ENCODE measurements around the gene PKP3. TPM values are rescaled to one million over a fixed set of nuclear protein-coding genes. Genes with fewer than 3 reads are reported as not detected.

PKP3 gene
- total and polyA plus RNA-seq, 2 donors (not counting 1 experiment from before 2014, with no cell fraction given), result 0.78 TPM; not detected in 1

GRCh38 chr11:406796-407650 lies 13.0 kb downstream of the PKP3 start:
- TF ChIP-seq EZH2 (IDR thresholded peaks at IDR 0.05; ENCODE audit: borderline replicate concordance, insufficient read depth, low read depth, low read length, poor library complexity, severe bottlenecking), result no peak
- TF ChIP-seq, protein P1, sequence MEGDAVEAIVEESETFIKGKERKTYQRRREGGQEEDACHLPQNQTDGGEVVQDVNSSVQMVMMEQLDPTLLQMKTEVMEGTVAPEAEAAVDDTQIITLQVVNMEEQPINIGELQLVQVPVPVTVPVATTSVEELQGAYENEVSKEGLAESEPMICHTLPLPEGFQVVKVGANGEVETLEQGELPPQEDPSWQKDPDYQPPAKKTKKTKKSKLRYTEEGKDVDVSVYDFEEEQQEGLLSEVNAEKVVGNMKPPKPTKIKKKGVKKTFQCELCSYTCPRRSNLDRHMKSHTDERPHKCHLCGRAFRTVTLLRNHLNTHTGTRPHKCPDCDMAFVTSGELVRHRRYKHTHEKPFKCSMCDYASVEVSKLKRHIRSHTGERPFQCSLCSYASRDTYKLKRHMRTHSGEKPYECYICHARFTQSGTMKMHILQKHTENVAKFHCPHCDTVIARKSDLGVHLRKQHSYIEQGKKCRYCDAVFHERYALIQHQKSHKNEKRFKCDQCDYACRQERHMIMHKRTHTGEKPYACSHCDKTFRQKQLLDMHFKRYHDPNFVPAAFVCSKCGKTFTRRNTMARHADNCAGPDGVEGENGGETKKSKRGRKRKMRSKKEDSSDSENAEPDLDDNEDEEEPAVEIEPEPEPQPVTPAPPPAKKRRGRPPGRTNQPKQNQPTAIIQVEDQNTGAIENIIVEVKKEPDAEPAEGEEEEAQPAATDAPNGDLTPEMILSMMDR (IDR thresholded peaks at IDR 0.05), result no peak
- Histone ChIP-seq H3K36me3 (replicated peaks in 1 of 2; ENCODE audit: control extremely low read depth in 1 of 2, control insufficient read depth in 1 of 2, extremely low read depth in 1 of 2, insufficient read depth in 2 of 2, low read length in 1 of 2) (no peaks in the 10 kb centered on the region), H3K4me3 (ENCODE audit: control extremely low read depth in 1 of 5, extremely low read depth in 1 of 5, insufficient read depth in 1 of 5, low read depth in 2 of 5, low read length in 4 of 5) (peak overlapping the region in 4 of 5 experiments; percentile 40 to 63 (median 54)), H2AFZ (ENCODE audit: insufficient read depth, low read depth, low read length, poor library complexity, severe bottlenecking) (peak overlapping the region; percentile 68), H3K9me3 (ENCODE audit: control extremely low read depth in 1 of 3, control insufficient read depth in 2 of 3, insufficient read depth in 1 of 3, low read length in 2 of 3) (peaks cover 0 to 6% (median 0%) of the 10 kb centered on the region in 3 donors), H4K20me1 (ENCODE audit: control insufficient read depth, insufficient read depth, low read length, poor library complexity, severe bottlenecking) (peaks cover 10% of the 10 kb centered on the region), H3K27ac (ENCODE audit: low read length in 2 of 2) (peak overlapping the region; percentile 25 to 67), H3K9ac (ENCODE audit: low read length) (peak overlapping the region; percentile 71), H3K4me1 (ENCODE audit: control insufficient read depth in 2 of 2, insufficient read depth in 2 of 2, low read length in 2 of 2) (peaks cover 7 to 19% of the 10 kb centered on the region in 2 donors), H3K4me2 (replicated peaks; ENCODE audit: low read depth, low read length, poor library complexity, severe bottlenecking) (peak overlapping the region; percentile 97), H3K27me3 (replicated peaks in 1 of 4; ENCODE audit: control extremely low read depth in 1 of 4, control insufficient read depth in 3 of 4, insufficient read depth in 4 of 4, low read length in 3 of 4) (peaks cover 0 to 11% (median 0%) of the 10 kb centered on the region in 4 experiments), H3K79me2 (ENCODE audit: control insufficient read depth, insufficient read depth, low read length) (no peaks in the 10 kb centered on the region)
- 6% methylated on average over 68 of the region's 91 CpGs for WGBS (ENCODE audit: insufficient coverage)
- peak; percentile 94 for DNase-seq
- no peaks in the 10 kb centered on the region for H3K9me3 Mint-ChIP-seq (ENCODE audit: insufficient read depth)
- H3K4me3 Mint-ChIP-seq, result peak overlapping the region; percentile 63
- ChIA-PET CTCF (interaction anchor here (0.7 to 3.0 kb wide), 11 partner anchors 8 to 399 kb away, joined by 3 to 34 read pairs (median 3); partner anchors contain the start of genes BET1L, LRRC56, PTDSS2 and RIC8A), POLR2A (interaction anchor here (0.6 to 2.2 kb wide), 13 partner anchors 8 to 976 kb away, joined by 3 to 23 read pairs (median 6); partner anchors contain the start of genes BET1L, HRAS, LRRC56 and PHRF1)
- H3K4me1 Mint-ChIP-seq, result peaks cover 7% of the 10 kb centered on the region
- H3K27me3 Mint-ChIP-seq, result no peaks in the 10 kb centered on the region
- peak overlapping the region; percentile 56 for H3K27ac Mint-ChIP-seq
- peak; percentile 83 for ATAC-seq (ENCODE audit: low read depth)
- intact Hi-C loops (cut with micrococcal nuclease), result loop anchor here (1.0 kb wide), 2 partner anchors 41 to 200 kb away; partner anchors contain the start of genes BET1L and RIC8A
